Iris pigment epithelial cell (primary cell): Measurements from ENCODE around the gene CAMTA1.
"Not testable (repeated sequence)": the region's sequence is repeated elsewhere in the genome, so short reads cannot be mapped to it uniquely, and the experiment has no call there.

Experiments used
- DNase-seq: peaks from one replicate; pipeline ENCODE4 v3.0.0-alpha.2; 2011; ENCODE audit warnings: low read depth

The CAMTA1 gene

DNA sequence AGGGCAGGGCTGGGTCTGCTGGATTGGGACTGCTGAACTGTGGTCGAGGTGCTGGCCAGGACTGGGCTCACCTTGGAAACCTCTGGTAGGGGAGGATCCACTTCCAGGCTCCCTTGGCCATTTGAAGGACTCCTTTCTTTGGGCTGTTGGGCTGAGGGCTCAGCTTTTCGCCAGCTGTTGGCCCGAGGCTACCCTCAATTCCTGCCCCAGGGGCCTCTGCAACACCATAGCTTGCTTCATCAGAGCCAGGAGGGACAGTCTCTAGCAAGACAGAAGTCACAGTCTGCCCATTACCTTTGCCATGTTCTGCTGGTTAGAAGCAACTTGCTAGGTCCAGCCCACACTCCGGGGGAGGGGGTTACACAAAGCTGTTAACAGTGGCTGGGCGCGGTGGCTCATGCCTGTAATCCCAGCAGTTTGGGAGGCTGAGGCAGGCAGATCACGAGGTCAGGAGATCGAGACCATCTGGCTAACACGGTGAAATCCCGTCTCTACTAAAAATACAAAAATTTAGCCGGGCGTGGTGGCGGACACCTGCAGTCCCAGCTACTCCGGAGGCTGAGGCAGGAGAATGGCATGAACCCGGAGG lies 25.0 kb downstream of the CAMTA1 start:
- DNase-seq, result not testable (repeated sequence)

DNA sequence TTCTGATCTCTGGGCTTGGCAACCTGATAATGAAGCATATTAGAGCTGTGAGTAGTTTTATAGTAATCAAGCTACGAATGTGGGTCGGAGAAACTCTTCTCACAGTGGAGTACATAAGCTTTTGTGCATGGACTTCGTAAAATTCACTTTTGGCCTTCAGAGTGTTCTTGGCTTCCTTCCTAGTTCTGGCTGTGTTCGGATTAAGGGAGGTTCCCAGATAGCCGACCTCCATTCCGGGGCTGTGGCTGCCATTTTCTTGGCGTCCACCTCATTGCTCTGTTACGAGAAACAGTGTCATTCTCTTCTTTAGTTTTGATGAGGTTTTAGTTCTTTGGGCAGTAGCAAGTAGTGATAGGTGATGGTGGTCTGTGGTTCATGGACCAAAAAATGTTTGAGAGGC lies 26.3 kb downstream of the CAMTA1 start:
- no peak for DNase-seq

GRCh38 chr1:6813165-6813564 lies 27.9 kb downstream of the CAMTA1 start:
- no peak for DNase-seq

DNA sequence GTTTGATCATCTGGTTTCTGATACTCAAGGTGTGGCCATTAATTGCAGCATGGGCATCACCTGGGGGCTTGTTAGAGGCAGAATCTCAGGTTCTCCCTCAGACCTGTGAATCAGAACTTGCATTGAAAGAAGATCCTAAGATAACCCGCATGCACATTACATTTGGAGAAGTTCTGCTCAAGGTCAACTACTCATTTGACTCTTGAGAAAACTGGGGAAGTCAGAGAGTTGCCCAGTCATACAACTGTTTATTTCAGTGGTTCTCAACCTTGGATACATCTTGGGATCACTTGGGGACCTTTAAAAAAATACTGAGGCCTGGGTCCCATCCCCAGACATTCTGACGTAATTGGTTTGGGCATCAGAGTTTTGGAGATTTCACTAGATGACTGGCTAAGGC lies 30.5 kb downstream of the CAMTA1 start:
- no peak for DNase-seq

GRCh38 chr1:6819246-6820040 lies 34.2 kb downstream of the CAMTA1 start:
- peak; percentile 63 for DNase-seq

DNA sequence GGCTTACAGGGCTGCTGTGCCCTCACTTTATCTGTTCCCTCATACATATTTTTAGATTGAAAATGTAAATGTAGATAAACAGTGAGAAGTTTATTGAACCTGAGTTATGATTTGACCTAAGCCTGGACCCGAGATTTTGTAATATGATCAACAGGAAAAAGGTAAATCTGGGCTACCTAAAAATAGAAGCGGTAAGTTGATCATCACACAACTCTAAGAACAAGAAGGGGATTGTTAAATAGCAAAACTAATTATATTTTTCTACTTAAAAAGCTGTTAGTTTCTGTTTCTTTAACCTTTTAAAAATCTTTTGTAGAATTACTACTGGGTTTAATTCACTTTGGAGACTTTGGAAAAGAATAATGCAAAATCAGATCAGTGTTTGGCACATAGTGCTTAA lies 35.6 kb downstream of the CAMTA1 start:
- no peak for DNase-seq

DNA sequence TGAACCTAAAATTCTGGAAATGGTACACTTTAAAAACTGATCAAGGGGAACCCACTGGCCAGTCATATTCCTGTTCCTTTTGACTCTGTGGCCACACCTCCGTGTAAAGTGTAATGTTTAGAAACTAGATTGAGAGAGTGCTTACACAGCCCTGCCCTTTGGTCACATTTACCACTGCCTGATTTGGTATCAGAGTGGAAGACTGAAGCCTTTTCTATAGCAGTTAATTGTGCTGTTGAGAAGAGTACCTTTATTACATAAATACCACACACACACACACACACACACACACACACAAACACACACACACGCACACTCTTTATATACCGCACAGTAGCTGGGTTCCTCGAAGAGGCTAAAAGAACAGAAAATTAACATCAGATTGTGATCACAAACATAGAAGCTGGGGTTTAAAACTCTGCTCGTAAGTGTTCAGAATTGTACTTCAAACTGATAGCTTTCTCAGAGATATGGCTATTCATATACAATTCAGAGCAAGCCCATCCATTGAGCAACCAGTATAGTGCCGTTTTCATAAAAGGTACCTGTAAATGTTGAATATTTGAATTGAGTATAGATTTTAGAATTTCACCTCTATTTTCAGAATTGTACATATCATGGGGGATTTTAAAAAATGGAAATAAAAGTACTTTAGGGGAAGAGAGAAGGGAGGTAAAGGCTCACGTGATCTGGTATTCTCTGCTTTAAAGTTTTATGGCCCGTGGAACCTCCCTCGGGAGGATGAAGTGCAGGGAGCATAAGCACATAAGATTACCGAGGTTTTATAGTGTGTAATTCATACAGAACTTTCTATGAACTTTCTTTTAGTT lies 37.5 kb downstream of the CAMTA1 start:
- no peak for DNase-seq

GRCh38 chr1:6823793-6824192 lies 38.5 kb downstream of the CAMTA1 start:
- DNase-seq, result no peak

DNA sequence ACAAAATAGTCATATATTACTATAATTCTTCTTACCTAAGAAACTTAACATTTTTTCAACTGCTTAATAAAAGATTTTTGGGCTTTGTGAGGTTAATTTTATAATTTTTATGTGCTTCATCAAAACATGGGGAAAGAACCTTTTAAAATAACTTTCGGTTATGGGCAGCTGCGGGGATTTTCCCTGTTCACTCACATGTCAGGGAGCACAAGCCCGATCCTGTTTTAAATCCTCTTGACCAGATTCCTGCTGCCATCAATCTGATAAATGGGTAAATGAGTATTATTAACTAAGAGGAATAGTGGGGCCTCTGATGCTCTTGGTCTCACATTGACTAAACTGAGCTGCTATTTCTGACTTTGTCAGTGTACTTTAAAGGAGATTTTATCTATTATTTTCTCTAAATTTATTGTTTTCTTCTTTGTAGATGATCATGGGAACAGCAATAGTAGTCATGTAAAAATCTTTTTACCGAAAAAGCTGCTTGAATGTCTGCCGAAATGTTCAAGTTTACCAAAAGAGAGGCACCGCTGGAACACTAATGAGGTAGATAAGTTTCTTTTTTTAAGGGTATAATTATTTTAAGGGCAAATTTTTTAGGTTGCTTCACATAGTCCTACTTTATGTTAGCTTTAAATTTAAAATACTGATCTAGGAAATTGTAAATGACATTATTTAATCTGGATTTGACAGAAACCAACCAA lies 39.6 kb downstream of the CAMTA1 start:
- DNase-seq, result no peak

DNA sequence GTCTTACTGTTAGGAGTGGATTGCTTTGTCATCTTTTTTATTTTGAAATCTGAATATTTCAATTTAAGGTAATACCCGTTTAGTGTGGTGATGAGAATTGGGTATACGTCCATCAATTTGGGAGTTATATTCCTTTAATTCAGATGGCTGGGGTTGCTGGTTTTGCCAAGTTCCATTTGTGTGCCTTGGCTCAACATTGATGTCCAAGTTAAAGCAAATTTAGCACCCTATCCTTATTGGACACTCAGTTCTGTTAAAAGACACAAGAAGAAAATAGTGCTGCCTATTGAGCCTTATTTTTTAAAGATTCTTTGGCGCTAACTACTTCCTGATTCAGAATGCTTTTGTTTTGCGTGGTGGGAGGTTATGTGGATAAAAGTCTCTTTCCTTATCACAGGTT lies 40.6 kb downstream of the CAMTA1 start:
- DNase-seq, result no peak

DNA sequence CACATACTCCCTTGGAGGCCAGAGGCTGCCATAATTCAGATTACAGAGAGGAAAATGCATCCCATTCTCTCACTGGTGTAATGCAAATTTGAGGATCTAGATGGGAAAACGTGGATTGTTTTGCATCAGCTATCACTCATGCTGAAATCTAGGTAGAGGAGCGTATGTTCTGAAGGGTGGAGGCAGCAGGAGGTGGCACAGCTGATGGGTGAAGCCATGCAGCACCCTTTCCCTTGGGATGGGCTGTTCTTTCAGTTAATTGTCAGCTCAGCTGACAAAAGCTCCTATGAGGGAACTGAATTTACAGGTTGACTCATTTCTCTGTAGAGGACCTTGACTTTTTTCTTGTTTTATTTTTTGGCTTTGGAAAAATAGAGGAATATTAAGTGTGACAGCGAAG lies 41.8 kb downstream of the CAMTA1 start:
- DNase-seq, result no peak

DNA sequence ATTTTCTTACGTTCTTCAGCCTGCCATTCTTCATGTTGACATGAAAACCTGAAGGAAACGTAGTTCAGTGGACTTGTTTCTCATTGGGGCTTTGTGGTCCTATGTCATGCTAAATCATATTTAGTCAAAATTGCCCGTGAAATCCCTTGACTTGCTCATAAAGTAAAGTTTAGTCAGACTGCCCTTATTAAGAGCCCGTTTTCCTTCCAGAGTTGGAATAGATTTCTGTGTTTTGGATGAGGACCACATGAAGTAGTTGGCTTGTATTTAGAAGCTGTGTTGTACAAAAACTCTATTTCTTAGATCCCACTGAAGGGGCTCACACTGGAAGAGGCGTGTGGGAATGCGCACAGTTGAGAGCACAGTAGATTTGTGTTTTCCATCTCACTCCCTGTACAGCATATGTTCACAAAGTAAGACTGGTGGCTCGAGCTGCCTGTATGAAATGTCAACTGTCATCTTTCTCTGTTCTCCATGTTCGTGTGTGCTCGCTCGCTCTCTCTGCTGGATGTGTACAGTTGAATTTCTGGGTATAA lies 42.4 kb downstream of the CAMTA1 start:
- no peak for DNase-seq

- DNase-seq, result no peak
These were observed 46.1 kb downstream of the CAMTA1 start for GRCh38 chr1:6831366-6831765.

GRCh38 chr1:6832006-6832405 lies 46.8 kb downstream of the CAMTA1 start:
- not testable (repeated sequence) for DNase-seq

DNA sequence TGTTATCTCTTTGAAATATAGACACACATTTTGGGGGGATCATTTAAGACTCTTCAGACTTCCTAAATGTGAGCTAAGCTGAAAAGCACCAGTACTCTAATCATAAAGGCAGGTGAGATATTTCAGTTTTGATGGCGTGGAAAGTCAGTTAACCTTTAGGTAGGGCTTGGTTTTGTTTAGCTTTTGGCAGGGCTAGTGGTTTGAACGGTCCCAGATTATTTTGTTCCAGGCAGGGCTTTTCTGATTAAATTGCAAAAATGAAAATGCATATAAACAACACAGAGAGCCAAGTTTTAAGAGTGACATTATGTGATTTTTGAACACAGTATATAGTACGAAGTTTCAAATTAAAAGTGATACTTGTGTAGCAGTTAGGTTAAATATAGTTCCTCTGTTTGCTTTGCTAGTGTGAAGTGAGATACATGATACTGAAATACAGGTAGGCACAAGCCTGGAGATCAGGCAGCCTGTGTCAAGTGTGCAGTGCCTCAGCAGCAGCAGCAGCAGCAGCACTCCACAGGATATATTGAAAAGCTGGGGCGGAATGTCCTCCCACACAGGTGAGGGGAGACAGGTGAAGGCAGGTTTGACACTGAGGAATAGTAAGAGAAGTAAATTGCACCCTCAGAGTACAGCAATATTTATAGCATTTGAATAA lies 47.4 kb downstream of the CAMTA1 start:
- no peak for DNase-seq

GRCh38 chr1:6833804-6834203 lies 48.5 kb downstream of the CAMTA1 start:
- DNase-seq, result no peak

DNA sequence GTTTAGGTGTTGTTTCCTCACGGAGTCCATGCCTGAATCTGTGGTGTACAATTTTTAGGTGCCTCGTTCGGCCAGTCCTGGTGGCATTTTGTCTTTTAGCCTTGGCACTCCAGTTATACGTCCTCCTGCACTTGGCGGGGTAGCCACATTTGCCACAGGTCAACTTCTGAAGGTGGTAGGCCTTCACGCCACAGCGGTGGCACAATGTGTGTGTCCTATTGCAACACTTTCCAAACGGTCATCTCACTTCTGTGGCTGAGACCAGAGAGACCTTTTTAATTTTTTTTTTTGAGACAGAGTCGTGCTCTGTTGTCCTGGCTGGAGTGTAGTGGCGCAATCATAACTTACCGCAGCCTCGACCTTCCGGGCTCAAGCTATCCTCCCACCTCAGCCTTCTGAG lies 49.1 kb downstream of the CAMTA1 start:
- DNase-seq, result no peak

GRCh38 chr1:6835139-6835538 lies 49.9 kb downstream of the CAMTA1 start:
- no peak for DNase-seq

DNA sequence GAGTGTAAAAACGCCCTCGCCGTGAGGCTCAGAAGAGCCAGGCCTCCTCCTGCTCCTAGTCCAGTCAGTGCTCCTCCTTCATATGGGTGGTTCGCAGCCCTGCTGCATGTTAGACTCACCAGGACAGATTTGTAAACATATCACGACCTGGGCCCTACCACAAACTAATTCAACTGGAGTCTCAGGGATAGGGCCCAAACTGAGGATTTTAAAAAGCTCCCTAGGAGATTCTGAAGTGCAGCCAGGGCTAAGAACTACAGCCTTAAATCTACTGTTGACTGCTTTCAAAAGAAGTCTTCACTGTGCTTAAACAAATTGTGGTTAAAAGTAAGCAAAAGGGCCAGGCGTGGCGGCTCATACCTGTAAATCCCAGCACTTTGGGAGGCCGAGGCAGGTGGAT lies 57.0 kb downstream of the CAMTA1 start:
- no peak for DNase-seq

GRCh38 chr1:6845786-6846185 lies 60.5 kb downstream of the CAMTA1 start:
- DNase-seq, result not testable (repeated sequence)

GRCh38 chr1:6848816-6849215 lies 63.6 kb downstream of the CAMTA1 start:
- DNase-seq, result no peak

DNA sequence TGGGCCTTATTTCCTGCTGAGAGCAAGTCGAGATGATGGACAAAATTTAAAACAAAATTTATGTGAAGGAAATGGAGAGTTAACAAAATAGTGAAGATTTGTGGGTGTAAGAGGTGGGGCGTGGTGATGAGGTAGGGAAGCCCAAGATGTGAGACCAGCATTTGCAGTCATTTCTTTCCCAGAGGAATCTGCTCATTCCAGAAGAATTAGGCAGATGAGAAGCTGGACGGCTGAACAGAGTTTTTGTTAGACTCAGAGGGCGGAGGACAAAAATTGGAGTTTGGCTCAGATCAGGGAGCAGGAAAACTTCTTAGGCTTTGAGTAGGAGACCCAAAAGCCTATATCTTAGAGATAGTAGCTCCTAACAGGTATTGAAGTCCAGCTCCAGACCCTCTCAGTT lies 65.3 kb downstream of the CAMTA1 start:
- no peak for DNase-seq
